Lung (tissue), 12 donors: Measurements from ENCODE around the gene ADAM12. TPM values are rescaled to one million over a fixed set of nuclear protein-coding genes. Genes with fewer than 3 reads are reported as not detected.
A peak's percentile ranks its signal among the peaks of the same experiment; 100 is the strongest.

Experiments
- ATAC-seq: fragments of 200-7000 bp; cut with Tn5 transposase; one replicate; pipeline ENCODE4 v1.9.1; 2020; ENCODE audit warnings: moderate number of reproducible peaks; ENCODE audit not compliant: insufficient read depth, low FRiP score
- DNase-seq, 3 donors: peaks; one replicate each; pipeline ENCODE4 v3.0.0-alpha.2; 2013 to 2017
- H3K27ac ChIP-seq, 2 donors: one replicate each; pipeline ENCODE4 v1.5.1; 2013; ENCODE audit warnings: mild to moderate bottlenecking in 2 of 2, moderate library complexity in 2 of 2, control low read depth in 1 of 2, inconsistent platforms in 1 of 2, low read depth in 1 of 2, low read length in 1 of 2
- H3K27me3 ChIP-seq, 3 donors: one replicate each; pipeline ENCODE4 v1.5.1; 2013; ENCODE audit warnings: low read length in 2 of 3; ENCODE audit not compliant: control insufficient read depth in 3 of 3, insufficient read depth in 3 of 3
- H3K36me3 ChIP-seq, 4 donors: one replicate each; pipeline ENCODE4 v1.5.1; 2013; ENCODE audit warnings: low read length in 4 of 4, mild to moderate bottlenecking in 1 of 4, moderate library complexity in 1 of 4; ENCODE audit not compliant: control insufficient read depth in 4 of 4, insufficient read depth in 4 of 4
- H3K4me1 ChIP-seq, 5 donors: one replicate each; pipeline ENCODE4 v1.5.1; 2013; ENCODE audit warnings: low read length in 5 of 5, mild to moderate bottlenecking in 2 of 5, moderate library complexity in 1 of 5; ENCODE audit not compliant: control insufficient read depth in 5 of 5, insufficient read depth in 5 of 5
- H3K4me3 ChIP-seq: one replicate; pipeline ENCODE4 v1.5.1; 2013; ENCODE audit warnings: mild to moderate bottlenecking, control low read depth, moderate library complexity
- H3K9ac ChIP-seq, 2 donors: one replicate each; pipeline ENCODE4 v1.5.1; 2013; ENCODE audit warnings: low read length in 2 of 2, control low read depth in 1 of 2; ENCODE audit not compliant: insufficient read depth in 1 of 2
- H3K9me3 ChIP-seq, 4 donors: one replicate each; pipeline ENCODE4 v1.5.1; 2013; ENCODE audit warnings: low read length in 3 of 4, mild to moderate bottlenecking in 1 of 4, moderate library complexity in 1 of 4; ENCODE audit not compliant: control insufficient read depth in 4 of 4, insufficient read depth in 3 of 4
- CTCF ChIP-seq: IDR thresholded peaks from 2 replicates; pipeline ENCODE4 v1.5.1; 2012; ENCODE audit warnings: mild to moderate bottlenecking; ENCODE audit errors: control extremely low read depth, extremely low read depth
- WGBS, 2 donors: extraction: QIAGEN DNeasy Blood & Tissue Kit; methylation state at CpG; one replicate each; pipeline ENCODE4 v1.1.7; 2013; 5-methylcytosine and 5-hydroxymethylcytosine counted together
- polyA plus RNA-seq, 2 donors: library from polyadenylated mRNA; stranded (reverse); fragments of 200-250 nt; gene quantifications; one replicate each; pipeline ENCODE4 v1.2.1, GENCODE V29; 2013
- total RNA-seq, 2 donors: library from RNA; depleted of rRNA in 1 of 2; stranded (reverse); fragments of >200 nt in 1 of 2; gene quantifications; one replicate each; pipeline ENCODE4 v1.2.1, GENCODE V29; 2014 to 2021
- donor health status: control.
- donor health status: control.
- donor health status: Bipolar disorder and iron deficiency.
- donor health status: healthy.
- donor health status: DM: yes; HTN: yes; CAD: no.

Gene ADAM12
- total and polyA plus RNA-seq, 4 donors = 0.16 to 5.8 (median 0.85) TPM

DNA sequence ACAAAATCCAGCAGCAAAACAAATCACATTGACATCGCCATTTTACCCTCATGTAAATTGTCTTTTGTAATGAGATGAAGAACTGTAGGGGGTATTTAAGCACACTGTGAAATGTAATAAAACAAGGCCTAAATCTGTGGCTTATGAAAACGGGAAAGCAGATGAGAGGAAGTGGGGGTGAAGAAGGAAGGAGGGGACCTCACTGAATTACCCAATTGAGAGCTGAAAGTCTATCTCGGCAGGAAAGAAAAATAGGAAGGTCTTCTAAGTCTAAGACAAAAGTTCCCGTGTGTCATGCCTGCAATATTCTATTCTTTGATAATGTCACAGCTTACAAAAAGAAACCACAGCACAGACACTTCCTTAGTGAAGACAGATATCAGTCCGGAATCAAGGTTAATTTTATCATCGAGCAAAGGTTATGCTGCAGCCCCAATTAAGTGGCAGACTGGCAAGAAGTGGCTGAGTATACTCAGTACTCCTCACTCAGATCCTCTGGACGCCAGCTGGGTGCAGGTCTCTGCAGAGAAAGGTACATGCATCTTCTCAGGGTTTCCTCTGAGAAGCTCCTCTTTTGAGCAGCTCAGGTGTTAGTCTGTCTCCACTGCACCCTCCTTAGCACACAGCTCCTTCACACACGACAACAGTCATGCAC is 252.2 kb downstream of the ADAM12 start:
- Histone ChIP-seq H3K4me1 (peaks cover 0 to 15% (median 3%) of the 10 kb centered on the region in 5 donors), H3K27ac (no peak overlapping the region), H3K4me3 (no peak overlapping the region), H3K9me3 (peaks cover 0 to 3% (median 0%) of the 10 kb centered on the region in 4 donors), H3K9ac (no peak overlapping the region), H3K36me3 (no peaks in the 10 kb centered on the region), H3K27me3 (no peaks in the 10 kb centered on the region)
- 33 to 55% methylated on average over 8 of the region's 8 CpGs for WGBS, 2 donors
- ATAC-seq = no peak
- no peak for DNase-seq
- no peak for TF ChIP-seq CTCF

DNA sequence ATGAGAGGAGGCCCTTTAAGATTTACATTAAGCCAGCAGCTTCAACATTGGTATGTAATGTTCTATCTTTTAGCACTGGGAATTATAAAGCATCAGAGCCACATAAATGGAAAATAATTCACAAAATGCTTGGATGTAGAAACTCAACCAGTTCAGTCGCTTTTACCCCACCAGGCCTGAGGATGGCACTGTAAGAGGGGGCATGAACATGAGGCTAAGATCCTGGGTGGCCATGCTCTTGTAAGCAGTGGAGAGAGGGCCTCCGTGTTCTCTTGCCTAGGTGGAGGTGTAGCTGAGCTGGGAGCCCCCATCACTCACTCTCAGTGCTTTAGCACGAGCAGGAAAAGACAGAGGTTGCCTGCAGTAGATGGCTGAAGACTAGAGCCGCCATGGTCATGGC is 253.1 kb downstream of the ADAM12 start:
- H3K36me3 ChIP-seq = no peaks in the 10 kb centered on the region
- ATAC-seq (no peak), DNase-seq (no peak)
- H3K4me3 ChIP-seq = no peak overlapping the region
- no peaks in the 10 kb centered on the region for H3K9me3 ChIP-seq
- no peak overlapping the region for H3K9ac ChIP-seq
- peaks cover 0 to 23% (median 8%) of the 10 kb centered on the region in 5 donors for H3K4me1 ChIP-seq
- H3K27ac ChIP-seq = no peak overlapping the region
- 91 to 94% methylated on average over 4 of the region's 4 CpGs for WGBS, 2 donors
- no peak for TF ChIP-seq CTCF
- H3K27me3 ChIP-seq = no peaks in the 10 kb centered on the region

DNA sequence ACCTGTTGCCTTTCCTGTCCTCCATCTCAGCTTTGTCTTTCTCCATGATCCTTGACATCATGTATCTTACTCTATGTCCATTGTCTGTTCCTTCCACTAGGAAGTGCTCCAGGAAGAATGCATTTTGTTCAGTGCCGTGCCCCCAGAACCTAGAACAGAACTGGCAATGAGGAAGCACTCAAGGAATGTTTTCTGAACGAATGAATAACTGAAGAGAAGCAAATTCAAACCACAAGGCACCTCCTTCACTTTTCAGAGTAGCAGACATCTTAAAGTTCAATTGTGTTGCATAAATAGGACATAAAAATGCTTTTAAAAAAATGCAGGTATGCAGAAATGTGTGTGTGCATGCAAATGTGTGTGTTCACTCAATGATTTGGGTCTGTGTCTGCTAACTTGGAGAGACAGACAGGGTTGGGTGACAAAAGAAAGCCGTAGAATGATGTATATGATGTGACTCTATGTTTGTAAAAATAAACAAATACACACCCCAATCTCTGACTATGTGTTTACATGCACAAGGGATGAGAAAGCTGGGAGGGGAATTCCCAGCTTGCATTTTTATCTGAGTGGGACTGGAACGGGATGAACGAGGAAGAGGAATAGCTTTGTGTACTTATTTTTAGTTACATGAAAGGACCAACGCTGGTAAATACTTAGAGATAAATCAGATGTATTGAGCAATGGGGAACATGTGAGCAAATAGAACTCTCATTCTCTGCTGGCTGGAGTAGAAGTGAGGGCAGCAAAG is 254.2 kb downstream of the ADAM12 start:
- Histone ChIP-seq H3K4me3 (no peak overlapping the region), H3K27me3 (no peaks in the 10 kb centered on the region), H3K9me3 (no peaks in the 10 kb centered on the region), H3K27ac (no peak overlapping the region), H3K9ac (no peak overlapping the region), H3K4me1 (peaks cover 0 to 29% (median 10%) of the 10 kb centered on the region in 5 donors), H3K36me3 (no peaks in the 10 kb centered on the region)
- ATAC-seq (no peak), DNase-seq (peak in 2 of 3 donors; percentile 40 to 67)
- no peak for TF ChIP-seq CTCF
- 36 to 45% methylated on average over 6 of the region's 6 CpGs for WGBS, 2 donors
